NCI-H1092 (cell line): ENCODE results near the gene CCNK.

ENCODE experiments used
- DNase-seq: peaks from one replicate; lab custom pipeline; 2025; lab: John Stamatoyannopoulos, UW

The CCNK gene

GRCh38 chr14:99552572-99553216, 71.5 kb downstream of the CCNK start:
- DNase-seq: no peak

- DNase-seq: no peak
These were observed 73.0 kb downstream of the CCNK start for GRCh38 chr14:99554184-99554583.

DNA sequence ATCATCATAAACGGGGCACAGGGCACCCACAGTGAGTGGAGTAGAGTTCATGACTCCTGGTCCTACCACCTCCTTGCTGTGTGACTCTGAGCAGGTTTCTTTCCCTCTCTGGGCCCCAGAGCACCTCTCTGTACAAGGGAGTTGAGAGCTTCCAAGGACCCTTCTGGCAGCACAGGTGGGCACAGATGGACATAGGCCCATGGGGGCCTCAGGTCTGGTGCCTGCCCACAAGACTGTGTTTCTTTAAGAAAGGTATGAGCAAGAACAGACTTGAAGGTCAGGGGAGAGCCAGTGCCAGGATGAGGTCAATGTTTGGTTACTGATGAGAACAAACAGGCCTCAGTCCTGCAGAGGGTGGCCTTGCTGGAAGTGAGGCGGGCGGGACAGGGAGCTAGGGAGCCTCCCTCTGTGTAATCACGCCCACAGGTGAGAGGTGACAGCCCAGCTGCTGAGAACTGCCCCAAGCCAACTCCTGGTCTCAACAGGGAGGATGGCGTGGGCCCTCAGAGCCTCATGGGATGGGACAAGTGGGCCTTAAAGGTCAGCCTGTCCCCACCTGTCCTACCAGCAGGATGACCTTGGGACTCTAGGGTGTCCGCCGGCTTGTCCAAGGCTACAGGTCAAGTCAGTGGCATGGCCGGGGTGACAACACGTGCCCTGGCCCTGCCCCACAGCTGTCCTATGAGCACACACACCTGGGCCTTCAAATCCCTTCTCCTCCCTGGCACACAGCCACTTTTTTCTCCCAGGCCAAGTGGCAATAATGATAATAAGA, 73.7 kb downstream of the CCNK start:
- DNase-seq: no peak

GRCh38 chr14:99556134-99556791, 75.1 kb downstream of the CCNK start:
- no peak for DNase-seq

DNA sequence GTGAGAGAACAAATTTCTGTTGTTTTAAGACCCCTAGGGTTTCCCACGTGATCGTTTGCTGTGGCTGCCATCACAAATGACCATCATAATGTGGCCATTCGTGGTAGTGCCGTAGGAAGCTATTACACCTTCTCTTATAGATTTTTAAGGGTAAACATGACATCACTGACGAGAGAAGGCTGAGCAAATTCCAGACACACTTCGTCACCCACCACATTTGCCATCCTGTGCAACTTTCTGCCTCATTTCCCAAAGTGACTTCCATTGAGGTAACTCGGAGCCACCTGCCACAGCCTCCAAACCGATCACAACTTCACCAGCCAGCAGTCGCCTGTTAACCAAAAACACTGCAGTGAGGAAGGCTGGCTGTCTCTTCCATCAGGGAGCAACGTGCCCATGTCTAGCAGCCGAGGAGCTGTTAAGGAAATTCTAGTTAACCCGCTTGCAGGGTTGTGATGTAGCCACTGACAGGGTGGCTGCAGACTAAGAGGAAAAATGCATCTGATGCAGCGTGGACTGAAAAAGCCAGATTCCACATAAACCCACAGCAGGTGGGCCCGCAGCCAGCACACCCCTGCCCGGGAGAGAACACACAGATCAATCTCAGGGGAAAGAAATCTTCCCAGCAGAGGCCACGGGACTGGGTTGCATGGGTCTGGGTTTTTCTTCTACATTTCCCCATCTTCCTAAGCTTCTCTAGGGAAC, 78.2 kb downstream of the CCNK start:
- DNase-seq: no peak

DNA sequence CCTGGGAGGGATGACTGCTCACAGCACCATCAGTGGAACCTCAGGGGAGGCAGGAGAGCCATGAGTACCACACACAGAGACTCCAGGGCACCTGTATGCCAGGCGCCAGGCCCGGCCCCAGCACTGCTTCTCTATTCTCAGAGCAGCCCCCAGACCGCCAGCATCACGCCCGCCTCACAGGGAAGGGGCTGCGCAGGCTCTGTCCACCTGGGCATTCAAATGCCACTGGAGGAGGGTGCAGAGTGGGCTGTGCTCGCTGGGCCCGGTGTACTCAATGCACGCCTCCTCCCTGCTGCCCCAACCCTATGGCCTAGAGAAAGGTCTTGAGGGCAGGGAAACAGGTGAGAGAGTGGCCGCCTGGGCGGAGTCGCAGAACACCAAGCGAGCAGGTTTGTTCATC, 79.2 kb downstream of the CCNK start:
- DNase-seq: no peak

DNA sequence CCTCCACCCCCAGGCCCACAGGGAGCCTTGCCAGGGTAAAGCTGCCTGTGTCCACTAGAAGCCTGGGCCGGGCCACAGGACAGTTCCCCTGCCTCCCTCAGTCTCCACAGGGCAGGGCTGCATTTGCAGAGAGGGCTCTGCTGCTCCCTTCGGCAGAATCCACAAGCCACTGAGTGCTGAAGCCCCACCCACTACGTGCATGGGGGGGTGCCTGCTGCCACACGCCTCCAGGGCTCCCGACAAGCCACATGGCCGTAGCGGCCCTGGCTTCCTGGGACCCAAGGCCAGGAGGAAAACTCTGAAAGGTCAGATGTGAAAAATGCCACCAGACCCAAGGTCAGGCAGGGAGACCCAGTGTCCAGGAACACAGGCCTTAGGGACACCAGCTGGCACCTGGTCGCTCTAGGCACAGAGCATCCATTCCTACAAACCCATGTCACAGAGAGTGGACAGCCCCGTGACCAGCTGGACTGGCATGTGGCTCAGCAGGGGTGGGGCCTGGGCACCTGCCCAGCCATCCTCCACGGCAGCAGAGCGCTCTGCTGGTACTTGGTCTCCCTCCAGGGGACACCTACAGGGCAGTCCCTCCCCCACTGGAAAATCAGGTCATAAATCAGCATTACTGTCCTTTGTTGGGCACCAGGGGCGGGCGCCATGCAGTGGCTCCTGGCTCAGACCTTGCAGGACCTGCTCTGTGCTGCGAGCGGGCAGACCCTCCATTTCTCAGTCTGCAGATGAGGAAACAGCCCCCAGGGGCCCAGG, 79.9 kb downstream of the CCNK start:
- no peak for DNase-seq

DNA sequence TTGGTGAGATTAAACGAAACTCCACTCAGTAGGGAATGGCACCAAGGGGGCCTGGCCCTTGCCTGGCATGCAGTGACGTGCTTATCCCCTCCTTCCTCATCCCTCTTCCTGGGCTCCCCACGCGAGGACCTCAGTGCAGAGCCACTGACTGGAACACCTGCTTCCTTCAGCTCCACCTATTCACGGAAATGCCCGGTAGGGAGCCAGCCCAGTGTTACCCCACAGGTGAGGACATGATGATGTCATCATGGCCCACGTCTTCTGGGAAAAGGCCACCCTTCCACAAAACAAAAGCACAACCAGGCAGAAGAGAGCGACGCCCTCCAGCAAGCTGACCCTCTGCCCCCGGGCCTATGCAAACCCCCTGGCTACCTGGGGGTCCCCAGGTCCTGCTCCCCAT, 80.7 kb downstream of the CCNK start:
- no peak for DNase-seq
